8988T (cell line): ENCODE data around the gene IRX1.

Source experiments
- DNase-seq: peaks from one replicate; pipeline ENCODE4 v3.0.0; 2011

The IRX1 gene

DNA sequence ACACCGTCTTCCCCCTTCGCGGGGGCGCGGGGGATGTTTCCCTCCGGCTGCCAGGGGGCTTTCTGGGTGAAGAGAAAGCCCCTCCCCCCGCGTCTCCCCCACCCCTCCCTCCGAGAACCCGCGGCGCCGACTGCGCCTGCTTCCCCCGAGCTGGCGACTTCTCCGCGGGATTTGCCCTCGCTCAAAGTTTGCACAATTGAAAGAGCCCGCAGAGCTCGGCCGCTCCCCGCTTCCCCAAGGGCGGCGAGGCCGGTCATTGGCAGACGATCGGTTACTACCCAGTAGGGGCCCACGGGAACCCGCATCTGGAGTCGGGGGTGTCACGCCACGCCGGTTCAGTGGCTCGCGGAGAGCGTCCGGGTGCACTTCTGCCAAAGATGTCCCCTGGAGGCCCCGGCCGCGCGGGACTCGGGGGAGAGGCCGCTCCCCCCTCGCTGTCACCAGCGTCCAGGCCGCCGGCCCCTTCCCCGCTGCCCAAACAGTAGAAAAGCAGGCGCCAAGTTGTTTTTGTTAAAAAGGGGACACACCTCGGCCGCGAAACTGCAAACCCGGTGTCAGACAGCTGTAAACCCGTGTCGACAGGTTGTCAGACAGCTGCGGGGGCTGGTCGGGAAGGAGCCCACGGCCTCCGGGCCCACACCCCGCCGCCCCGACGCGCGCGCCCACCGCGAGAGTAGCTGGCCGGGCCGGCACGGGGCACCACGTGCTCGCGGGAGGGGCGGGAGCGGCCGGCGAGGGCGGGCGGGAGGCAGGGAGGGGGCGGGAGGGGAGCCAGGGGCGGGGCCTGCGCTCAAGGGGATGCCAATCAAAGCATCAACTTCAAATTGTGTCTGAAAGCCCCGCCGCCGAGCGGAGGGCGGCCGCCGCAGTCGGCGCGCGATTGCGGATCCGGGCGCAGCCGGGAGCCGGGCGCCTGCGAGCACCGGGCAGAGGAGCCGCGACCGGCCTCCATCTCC is at the start of gene IRX1:
IRX1 (plus strand) TSS at position 827 of the 956 bp plus-strand sequence. CDS start 274 bp downstream, outside the sequence.
- DNase-seq: peak; percentile 61

DNA sequence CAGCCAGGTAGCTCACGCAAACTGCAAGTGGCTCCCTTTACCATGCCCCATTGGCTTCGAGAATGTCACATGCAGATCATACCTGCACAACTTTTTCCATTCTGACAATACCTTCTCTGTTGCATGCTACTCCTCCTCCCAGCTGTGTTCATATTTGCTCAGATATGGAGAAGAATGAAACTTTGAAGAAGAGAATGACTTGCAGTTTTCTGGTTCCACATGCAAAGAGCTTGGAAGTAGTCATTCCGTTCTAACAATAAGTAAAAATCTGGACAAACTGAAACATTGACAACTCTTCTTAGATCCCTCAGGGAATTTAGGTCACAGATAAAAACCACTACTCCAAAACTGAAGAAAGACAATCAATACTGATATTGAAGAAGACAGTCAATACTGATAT is 49.6 kb upstream of the IRX1 start:
- no peak for DNase-seq

DNA sequence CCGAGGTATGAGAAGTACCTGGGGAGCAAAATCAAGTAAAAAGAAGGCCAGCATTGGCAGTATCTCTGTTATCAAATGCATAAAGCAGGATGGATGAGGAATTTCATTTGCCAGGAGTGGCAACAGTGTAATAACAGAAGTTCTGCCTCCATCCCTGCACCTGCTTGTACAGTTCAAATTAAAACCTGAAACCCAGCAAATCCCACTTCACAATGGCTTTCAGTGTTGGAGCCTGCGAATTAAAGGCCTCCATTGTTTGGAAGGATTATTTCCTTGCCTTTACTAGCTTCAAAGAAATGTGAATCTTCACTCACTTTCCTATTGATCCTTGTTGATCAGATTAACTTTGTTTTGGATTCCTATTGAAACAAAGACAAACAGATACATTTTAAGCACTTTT is 31.5 kb upstream of the IRX1 start:
- DNase-seq: no peak

DNA sequence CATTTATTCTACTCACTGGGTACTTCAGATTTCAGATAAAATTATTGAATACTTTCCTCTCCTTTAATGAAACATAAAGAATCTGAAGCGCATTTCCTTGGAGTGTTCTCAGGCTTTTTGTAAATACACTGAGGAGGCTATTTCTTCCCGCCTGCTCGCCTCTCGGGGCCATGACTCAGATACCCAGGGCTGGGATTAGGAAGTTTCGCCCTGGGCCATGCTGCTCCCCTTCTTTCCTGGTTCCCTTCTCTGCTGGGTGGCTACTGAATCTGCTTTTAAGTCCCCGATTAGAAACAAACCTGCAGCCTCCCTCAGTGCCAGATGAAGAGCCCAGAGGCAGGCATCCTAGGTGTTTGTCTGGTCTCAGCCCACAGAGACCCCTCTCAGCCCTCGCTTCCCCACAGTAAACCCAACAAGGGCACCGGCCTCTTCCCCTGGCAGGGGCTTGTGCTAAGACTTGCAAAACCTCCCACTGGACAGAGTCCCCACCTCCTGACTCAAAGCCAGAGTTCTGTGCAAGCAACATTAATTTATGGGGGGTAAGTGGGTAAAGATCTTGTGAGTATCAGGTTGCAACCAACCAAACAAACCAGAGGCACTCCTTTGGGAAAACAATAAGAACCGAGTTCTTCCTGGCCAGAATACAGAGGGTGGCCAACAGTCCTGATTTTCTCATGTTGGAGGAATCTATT is 30.7 kb upstream of the IRX1 start:
- no peak for DNase-seq

DNA sequence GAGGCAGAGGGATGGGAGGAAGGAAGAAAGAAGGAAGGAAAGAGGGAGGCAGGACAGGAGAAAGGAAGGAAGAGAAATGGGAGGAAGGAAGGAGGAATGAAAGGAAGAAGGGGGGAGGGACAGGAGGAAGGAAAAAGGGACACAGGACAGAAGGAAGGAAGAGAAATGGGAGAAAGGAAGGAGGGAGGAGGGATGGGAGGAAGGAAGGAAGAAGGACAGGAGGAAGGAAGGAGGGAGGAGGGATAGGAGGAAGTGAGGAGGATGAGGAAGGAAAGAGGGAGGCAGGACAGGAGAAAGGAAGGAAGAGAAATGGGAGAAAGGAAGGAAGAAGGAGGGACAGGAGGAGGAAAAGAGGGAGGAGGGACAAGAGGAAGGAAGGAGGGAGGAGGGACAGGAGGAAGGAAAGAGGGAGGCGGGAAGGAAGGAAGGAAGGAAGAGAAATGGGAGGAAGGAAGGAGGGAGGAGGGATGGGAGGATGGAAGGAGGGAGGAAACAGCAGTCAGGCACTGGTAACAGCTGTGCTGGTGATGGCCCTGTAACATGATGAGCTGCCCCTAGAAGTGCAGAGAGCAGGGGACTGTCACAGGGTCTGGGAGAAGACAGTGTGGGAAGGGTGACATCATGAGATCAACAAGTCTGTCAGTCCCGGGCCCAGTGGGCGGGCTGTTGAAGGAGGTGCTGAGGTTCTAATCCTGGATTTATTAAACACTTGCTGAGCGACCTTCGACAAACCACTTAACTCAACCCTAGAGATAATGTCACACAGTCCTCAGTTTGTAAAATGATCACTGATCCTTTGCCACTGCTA is 10.7 kb upstream of the IRX1 start:
- DNase-seq: no peak

DNA sequence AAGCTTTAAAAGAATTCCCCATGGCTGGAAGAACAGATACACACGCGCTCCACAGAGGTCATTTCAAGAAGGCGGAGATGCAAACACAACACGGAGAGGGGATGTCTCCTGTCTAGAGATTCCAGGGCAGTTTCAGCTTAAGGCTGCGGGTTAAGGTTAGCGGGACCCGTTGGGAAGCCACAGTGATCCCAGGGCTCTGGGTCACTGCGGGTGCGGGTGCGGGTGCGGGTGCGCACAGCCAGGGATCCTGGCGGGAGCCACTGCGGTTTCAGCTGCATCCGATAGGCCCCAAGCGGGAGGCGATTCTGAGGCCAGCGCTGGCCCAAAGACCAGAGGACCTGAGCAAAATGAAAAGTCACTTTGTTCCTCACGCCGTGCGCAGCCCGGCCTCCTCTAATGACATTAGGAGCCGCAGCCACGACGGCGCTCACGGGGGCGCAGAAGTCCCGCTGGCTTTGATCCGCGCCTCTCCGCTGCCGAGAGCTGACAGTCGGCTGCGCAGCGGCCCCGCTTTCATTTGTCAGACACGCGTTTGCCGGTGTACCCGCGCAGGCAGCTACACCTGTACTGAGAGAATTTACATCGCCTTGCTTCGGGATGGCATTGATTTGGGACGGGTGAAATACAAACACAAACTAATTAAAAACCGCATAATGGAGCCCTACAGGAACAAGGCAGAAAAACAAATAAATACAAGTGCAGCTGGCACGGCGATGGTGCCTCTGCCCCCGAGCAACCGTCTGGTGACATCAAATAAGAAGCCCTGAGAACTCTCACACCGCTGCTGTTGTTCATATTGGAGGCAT is 5.3 kb upstream of the IRX1 start:
- DNase-seq: no peak

DNA sequence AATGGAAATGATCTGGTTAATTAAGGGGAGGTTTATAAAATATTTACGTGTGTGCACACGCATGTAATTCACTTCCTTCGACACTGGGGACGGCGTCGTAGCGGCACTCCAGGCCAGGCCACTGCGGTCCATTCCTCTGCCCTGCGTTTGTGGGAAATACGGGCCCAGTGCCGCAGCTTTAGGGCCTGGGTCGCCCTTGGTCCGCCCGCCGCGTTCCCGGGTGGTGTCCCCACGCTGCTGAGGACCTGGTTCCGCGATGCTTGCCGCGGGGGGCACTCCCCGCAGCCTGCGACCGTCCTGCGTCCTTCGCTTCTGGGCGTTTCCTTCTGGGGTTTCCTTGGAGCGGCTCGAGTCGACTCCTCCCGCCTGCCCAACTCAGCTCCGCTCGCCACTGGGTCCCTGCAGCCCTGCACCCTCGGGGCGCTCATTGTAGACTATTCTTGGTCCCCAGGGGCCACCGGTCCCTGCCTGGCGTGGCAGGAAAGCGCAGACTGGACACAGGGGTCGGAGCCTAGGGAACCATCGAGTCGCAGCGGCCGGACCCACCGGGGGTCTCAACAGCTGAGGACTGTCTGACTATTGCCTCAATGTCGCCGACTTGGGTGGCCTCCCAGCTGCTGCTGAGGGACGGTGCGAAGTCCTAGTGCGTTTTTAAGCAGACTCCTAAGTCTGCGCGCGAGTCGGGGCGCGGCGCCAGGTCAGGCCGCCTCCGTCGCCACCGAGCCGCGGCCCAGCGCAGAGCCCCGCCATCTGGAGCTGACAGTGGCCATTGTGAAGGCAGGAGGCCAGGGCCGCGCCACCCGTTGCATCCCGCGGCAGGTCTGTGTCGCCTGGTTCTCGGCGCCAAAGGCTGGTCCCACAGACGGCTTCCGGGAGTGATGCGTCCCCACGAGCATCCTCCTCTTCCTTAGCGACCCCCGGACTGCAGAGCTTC is 4.4 kb upstream of the IRX1 start:
- no peak for DNase-seq

DNA sequence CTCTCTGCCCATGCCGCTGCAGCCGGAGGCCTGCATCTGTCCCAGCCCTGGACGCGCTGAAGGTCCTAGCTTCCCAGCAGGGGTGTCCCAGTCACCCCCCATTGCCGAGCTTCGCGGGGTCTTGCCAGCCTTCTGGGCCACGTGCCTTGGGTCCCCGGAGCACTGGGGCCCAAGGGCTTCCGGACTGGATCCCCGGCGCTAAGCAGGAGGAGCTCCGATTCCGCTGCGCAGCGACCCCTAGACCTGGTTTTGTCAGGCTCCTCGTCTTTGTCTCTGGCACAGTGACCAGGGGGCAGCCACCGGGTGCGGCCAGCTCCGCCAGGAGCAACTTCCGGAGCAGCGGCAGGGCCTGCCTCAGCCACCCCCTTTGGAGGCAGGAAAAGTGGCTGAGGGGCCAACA is 3.3 kb upstream of the IRX1 start:
- peak; percentile 48 for DNase-seq

DNA sequence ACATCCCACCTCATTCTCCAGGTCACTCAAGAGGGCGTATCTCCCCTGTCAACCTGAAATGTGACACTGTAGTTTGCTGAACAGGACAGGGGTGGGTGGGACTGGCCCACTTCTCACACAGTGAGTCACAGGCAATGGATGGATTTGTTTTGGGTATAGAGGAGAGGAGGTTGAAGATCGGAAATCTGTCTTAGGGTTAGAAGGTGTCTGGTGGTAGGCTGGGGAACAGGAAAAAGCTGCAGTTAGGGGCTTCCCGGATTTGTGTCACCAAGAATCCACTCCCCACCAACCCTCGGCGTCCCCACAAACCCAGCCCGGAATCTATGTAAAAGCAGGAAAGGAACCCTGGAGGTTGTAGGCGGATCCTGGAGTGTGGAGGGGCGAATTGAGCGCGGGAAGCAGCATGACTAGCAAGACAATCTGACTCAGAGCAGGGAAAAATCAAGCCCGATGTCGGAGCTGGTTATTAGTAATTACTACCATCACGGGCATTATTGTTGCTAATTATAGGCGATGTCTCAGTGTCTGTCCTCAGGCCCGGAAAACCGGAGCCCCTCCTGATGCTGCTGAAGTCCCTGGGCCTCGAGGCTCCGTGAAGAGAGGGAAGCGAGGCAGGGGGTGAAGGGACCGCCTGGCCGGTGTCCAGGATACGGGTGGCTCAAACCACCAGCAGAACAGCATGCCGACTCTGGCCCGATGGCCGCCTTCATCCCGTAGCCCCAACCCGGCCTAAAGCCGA is 1.7 kb upstream of the IRX1 start:
- DNase-seq: no peak

DNA sequence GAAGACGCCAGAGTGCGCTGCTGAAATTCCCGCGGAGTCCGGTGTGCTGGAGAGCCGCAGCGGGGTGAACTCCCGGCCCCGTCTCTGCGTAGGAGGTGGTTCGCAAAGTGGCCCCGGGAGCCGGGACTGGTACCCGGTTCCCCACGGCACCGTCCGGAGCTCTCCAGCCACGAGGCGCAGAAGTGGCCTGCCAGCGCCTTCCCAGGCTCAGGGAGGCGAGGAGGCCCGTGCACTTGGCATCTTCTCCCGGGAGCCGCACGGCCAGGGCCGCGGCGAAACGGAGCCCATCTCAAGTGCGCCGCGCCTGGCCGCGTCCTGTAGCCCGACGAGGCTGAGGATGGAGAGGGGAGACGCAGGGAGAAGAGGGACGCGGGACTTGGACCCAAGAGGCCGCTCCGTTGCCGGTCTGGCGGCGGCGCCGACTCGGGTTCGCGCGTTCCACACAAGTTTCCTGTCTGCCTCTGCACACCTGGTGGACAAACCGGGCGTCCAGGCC is 1.1 kb upstream of the IRX1 start:
- no peak for DNase-seq

DNA sequence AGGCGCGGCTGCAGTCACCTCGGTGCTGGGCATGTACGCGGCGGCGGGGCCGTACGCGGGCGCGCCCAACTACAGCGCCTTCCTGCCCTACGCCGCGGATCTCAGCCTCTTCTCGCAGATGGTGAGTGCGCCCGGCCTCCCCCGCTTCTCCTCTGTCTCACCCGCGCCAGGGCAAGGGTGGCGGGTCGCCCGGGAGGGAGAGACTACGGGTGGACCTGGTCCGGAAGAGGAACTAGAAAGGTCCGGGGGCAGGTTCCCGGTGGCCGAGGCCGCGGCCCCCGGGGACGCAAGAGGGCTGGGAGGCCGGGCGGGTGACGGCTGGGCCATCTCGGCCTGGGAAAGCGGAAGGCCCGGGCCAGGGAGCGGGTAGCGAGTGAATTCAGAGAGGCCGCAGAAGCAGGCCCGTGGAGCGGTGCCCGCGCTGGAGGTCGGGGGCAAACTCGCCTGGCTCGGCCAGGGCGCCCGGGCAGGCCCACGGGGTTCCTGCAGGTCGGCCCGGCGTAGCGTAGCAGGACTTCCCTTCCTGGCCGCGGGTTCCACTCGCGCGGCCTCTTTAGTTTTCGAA is 711 bp downstream of the IRX1 start:
- DNase-seq: no peak

DNA sequence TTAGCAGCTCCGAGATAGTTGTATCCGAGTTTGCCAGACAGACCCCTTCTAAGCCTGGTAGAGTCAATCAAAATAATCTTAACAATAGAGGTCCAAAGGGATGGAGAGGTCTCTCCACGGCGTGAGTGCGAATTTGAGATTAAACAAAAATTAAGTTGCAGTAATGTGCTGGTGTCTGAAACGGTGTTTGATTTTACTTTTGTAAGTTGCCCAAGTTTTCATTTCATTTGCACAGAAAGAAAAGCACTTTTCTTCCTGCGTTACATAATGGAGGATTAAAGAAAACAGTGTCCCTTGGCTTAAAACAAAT is 1.2 kb downstream of the IRX1 start:
- no peak for DNase-seq

DNA sequence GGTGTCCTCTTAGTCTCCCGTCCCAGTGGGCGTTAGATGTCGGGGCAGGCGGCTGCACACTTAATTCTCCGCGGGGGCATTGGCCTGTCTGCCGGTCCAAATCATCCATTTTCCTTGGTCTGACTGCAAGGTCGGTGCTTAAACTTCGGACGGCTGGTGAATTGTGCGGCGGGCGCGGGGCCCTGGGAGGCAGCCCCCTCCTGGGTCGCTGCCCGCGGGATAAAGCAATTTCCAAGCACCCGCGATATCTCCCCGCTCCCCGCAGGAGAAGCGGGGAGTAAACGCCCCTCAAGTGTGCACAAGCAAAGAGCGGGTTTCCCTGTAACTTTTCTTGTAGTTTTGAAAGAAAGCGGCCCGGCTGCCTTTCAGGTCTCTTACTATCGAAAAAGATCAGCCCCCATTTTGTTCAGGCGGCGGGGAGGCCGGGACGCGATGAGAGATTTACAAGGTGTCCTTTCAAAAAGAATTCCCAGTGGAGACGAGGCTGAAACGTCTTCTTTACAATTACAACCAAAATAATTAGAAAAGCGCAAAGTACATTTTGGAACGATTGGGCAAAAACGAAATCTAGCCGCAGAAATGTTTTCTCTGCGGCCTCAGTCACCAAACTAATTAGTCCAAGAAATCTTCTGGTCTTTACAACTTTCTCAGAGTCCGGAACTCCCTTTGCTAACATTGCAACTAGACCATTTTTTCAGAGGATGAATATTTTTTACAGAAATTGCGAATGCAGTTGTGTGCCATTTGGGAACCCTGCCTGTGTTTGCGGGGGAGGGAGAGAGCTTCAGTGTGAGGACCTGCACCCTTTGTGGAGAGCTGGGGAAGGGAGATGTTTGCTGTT is 1.8 kb downstream of the IRX1 start:
- no peak for DNase-seq

DNA sequence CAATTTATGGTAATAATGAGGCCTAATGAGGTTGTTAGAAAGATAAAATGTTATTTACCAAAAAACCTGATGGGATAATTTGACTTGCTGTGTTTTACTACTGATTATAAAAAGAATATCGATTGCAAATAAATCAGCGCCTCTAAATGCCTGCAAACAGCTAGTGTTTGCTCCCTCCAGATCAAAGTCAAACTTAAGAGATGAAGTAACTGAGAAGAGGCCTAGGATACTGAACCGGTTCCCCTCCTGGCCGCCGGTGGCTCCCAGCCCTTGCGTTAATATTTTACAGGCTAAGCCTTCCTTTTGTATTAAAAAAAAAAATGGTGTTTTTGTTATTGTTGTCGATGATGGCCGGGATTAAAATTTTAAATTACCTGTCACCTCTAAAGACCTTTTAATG is 2.6 kb downstream of the IRX1 start:
- no peak for DNase-seq

DNA sequence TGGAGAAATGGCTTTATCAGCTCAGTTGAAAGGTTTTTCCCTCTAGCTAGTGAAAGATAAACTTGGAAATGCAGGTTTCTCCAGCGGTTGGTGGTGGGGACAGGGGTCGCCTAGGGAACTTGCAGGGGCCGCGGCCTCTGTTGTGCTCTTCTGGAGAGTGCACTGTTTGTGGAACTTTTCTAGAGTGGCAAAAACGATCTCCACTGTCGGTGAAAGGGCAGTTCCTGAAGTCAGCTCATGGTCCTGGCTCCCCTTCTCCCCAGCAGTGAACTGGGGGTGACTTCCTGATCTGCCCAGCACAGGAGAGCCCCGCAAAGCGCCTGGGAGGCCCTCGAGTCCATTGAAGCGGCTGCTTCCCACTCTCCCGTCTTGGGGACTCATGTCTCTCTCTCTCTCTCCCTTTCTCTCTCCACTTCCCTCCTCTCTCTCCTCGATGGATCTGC is 3.2 kb downstream of the IRX1 start:
- no peak for DNase-seq

DNA sequence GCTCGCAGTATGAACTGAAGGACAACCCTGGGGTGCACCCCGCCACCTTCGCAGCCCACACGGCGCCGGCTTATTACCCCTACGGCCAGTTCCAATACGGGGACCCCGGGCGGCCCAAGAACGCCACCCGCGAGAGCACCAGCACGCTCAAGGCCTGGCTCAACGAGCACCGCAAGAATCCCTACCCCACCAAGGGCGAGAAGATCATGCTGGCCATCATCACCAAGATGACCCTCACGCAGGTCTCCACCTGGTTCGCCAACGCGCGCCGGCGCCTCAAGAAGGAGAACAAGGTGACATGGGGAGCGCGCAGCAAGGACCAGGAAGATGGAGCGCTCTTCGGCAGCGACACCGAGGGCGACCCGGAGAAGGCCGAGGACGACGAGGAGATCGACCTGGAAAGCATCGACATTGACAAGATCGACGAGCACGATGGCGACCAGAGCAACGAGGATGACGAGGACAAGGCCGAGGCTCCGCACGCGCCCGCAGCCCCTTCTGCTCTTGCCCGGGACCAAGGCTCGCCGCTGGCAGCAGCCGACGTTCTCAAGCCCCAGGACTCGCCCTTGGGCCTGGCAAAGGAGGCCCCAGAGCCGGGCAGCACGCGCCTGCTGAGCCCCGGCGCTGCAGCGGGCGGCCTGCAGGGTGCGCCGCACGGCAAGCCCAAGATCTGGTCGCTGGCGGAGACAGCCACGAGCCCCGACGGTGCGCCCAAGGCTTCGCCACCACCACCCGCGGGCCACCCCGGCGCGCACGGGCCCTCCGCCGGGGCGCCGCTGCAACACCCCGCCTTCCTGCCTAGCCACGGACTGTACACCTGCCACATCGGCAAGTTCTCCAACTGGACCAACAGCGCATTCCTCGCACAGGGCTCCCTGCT is 3.8 kb downstream of the IRX1 start:
- DNase-seq: no peak

DNA sequence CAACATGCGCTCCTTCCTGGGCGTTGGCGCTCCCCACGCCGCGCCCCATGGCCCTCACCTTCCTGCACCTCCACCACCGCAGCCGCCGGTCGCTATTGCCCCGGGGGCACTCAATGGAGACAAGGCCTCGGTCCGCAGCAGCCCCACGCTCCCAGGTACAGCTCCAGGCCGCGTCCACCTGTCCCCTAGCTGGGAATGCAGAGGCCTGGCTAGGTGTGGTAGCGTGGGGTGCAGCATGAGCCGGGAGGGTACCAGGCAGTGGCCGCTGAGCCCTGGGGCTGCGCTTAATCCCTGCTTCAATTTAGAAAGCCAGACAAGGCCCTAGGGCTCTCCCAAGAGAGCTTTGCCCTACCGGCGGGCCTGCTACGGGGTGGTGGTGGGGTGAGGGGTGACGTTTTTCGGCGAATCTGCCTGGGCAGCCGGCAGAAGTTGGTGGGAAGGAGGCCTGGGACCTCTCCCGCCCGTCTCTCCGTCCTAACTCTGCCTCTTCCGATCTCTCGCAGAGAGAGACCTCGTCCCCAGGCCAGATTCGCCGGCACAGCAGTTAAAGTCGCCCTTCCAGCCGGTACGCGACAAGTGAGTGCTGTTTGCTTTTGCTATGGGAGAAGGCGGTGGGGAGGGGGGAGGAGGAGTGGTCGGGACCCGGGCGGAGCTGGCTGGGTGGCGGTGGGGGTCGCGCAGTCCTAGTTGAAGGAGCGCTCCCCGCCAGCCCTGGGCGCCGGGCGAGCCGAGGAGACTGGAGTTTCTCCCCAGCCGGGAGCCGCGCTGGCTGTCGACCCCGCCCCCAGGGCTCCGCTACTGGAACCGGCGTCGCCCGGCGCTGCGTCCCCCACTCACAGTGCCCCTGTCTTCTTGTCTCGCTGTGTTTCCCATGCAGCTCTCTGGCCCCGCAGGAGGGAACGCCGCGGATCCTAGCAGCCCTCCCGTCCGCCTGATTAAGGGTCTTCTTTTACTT is 4.8 kb downstream of the IRX1 start:
- DNase-seq: no peak
